ENCODE data around the gene TBC1D14. TPM values are rescaled to one million over a fixed set of nuclear protein-coding genes. Genes with fewer than 3 reads are reported as not detected.

TBC1D14 gene
- total and polyA plus RNA-seq, 9 of the 15 experiments (the other 6 are each of a cell fraction or from before 2014, with no cell fraction given): 2.1 to 59.6 (median 44.8) TPM

GRCh38 chr4:7021930-7022664 is 112.5 kb downstream of the TBC1D14 start:
- ChIA-PET CTCF (ENCODE audit: low intra/inter-chr PET ratio) (no interaction called here), POLR2A (interaction anchor here (0.6 to 1.0 kb wide), 3 partner anchors 13 to 23 kb away, joined by 3 to 4 read pairs (median 4); partner anchors contain the start of gene TADA2B)
- Histone ChIP-seq H3K27me3 (ENCODE audit: control insufficient read depth in 2 of 2, insufficient read depth in 2 of 2, low read length in 2 of 2) (no peaks in the 10 kb centered on the region), H3K4me3 (no peak overlapping the region), H3K4me2 (ENCODE audit: insufficient read depth, low read length) (no peak overlapping the region), H3K79me2 (ENCODE audit: control insufficient read depth, insufficient read depth, low read length) (0 out of 3 replicates have a peak, but pooled peaks cover 3% of the 10 kb centered on the region), H3K36me3 (ENCODE audit: control insufficient read depth, insufficient read depth, low read length) (peaks cover 95% of the 10 kb centered on the region), H3K4me1 (replicated peaks in 1 of 2; ENCODE audit: control insufficient read depth in 2 of 2, insufficient read depth in 2 of 2, low read length in 2 of 2) (peaks cover 4 to 14% of the 10 kb centered on the region in 2 experiments; a peak in 3 of 5 replicates), H3K27ac (ENCODE audit: extremely low read depth, low read depth, low read length) (no peak overlapping the region), H2AFZ (ENCODE audit: low read depth, low read length) (no peak overlapping the region), H4K20me1 (replicated peaks; ENCODE audit: control insufficient read depth, insufficient read depth, low read length) (peaks cover 3% of the 10 kb centered on the region; the same call in 1 of the 2 replicates), H3K9ac (ENCODE audit: insufficient read depth in 1 of 2, low read depth in 2 of 2, low read length in 2 of 2) (peak overlapping the region in 1 of 2 experiments; percentile 48; a peak in 1 of 4 replicates), H3K9me3 (replicated peaks; ENCODE audit: control insufficient read depth, insufficient read depth, low read depth, low read length) (no peaks in the 10 kb centered on the region), H3K9me1 (ENCODE audit: control insufficient read depth, insufficient read depth, low read length) (peaks cover 5% of the 10 kb centered on the region)
- ATAC-seq: no peak
- DNase-seq (ENCODE audit: extremely low read depth in 1 of 4, low spot score in 3 of 4): no peak
- no peak for FAIRE-seq
- 86% methylated on average over 11 of the region's 13 CpGs for WGBS (ENCODE audit: insufficient coverage, low coverage, missing lambda C conversion rate)
- BruUV-seq (replicated peaks): no TSS peak
- intact Hi-C loops (cut with micrococcal nuclease): no loop called here
- TF ChIP-seq XRCC5 (IDR thresholded peaks at IDR 0.05; ENCODE audit: low read depth, low read length) (no peak), BMI1 (IDR thresholded peaks at IDR 0.05; ENCODE audit: low read length) (no peak), POLR2G (IDR thresholded peaks at IDR 0.05; ENCODE audit: low read depth, low read length) (0 out of 2 replicates have a peak, but pooled peaks have one; percentile 17)
- in situ Hi-C loops (cut with MboI): no loop called here

DNA sequence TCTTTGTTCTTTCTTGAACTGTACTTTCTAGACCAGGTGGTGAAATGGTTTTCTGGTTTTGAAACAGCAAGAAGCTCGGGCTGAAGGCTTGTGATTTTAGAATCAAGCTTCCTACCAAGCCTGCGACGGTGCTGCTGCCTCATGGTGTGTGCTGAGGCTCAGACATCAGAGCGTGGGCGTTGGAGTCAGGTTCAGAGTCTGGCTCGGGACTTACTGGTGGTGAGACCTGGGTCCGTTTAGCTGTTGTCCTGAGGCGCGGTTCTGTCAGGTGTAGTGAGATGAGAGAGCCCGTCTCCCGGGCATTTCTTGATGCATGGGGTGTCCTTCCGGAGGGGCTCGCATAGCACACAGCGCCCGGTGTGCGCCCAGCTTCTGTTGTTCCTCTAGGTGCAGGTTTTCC is 113.9 kb downstream of the TBC1D14 start:
- ATAC-seq: no peak
- Histone ChIP-seq H3K4me1 (replicated peaks in 1 of 2; ENCODE audit: control insufficient read depth in 2 of 2, insufficient read depth in 2 of 2, low read length in 2 of 2) (peaks cover 4 to 12% of the 10 kb centered on the region in 2 experiments; a peak in 3 of 5 replicates), H3K9ac (ENCODE audit: insufficient read depth in 1 of 2, low read depth in 2 of 2, low read length in 2 of 2) (no peak overlapping the region), H3K27me3 (ENCODE audit: control insufficient read depth in 2 of 2, insufficient read depth in 2 of 2, low read length in 2 of 2) (no peaks in the 10 kb centered on the region), H4K20me1 (replicated peaks; ENCODE audit: control insufficient read depth, insufficient read depth, low read length) (peaks cover 3% of the 10 kb centered on the region; the same call in 1 of the 2 replicates), H3K79me2 (ENCODE audit: control insufficient read depth, insufficient read depth, low read length) (0 out of 3 replicates have a peak, but pooled peaks cover 3% of the 10 kb centered on the region), H3K4me3 (no peak overlapping the region), H2AFZ (ENCODE audit: low read depth, low read length) (no peak overlapping the region), H3K9me1 (ENCODE audit: control insufficient read depth, insufficient read depth, low read length) (peaks cover 2% of the 10 kb centered on the region), H3K9me3 (replicated peaks; ENCODE audit: control insufficient read depth, insufficient read depth, low read depth, low read length) (no peaks in the 10 kb centered on the region), H3K27ac (ENCODE audit: extremely low read depth, low read depth, low read length) (no peak overlapping the region), H3K4me2 (ENCODE audit: insufficient read depth, low read length) (no peak overlapping the region), H3K36me3 (ENCODE audit: control insufficient read depth, insufficient read depth, low read length) (peaks cover 93% of the 10 kb centered on the region)
- DNase-seq (ENCODE audit: extremely low read depth in 1 of 4, low spot score in 3 of 4): no peak
- in situ Hi-C loops (cut with MboI) (no loop called here), intact Hi-C loops (cut with micrococcal nuclease) (no loop called here)
- POLR2A ChIA-PET: no interaction called here
- no peak for FAIRE-seq
- 92% methylated on average over 15 of the region's 16 CpGs for WGBS (ENCODE audit: insufficient coverage, low coverage, missing lambda C conversion rate)
- no peak for TF ChIP-seq CEBPG (CRISPR knock-in tag; IDR thresholded peaks at IDR 0.05)
- TF ChIP-seq CEBPG (tag; conservative IDR thresholded peaks at IDR 0.05 in 1 of 2, IDR thresholded peaks at IDR 0.05 in 1 of 2): no peak
- TF ChIP-seq, protein P1, sequence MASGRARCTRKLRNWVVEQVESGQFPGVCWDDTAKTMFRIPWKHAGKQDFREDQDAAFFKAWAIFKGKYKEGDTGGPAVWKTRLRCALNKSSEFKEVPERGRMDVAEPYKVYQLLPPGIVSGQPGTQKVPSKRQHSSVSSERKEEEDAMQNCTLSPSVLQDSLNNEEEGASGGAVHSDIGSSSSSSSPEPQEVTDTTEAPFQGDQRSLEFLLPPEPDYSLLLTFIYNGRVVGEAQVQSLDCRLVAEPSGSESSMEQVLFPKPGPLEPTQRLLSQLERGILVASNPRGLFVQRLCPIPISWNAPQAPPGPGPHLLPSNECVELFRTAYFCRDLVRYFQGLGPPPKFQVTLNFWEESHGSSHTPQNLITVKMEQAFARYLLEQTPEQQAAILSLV (tag; IDR thresholded peaks at IDR 0.05): no peak
- TF ChIP-seq PRPF4 (IDR thresholded peaks at IDR 0.05; ENCODE audit: insufficient read depth, low read depth, low read length, poor library complexity, severe bottlenecking): no peak
- no peak for TF ChIP-seq ETV5 (CRISPR knock-in tag; IDR thresholded peaks at IDR 0.05; ENCODE audit: low read depth)
- peak; percentile 42 for TF ChIP-seq RBM22 (IDR thresholded peaks at IDR 0.05; ENCODE audit: low read depth, low read length, poor library complexity, severe bottlenecking)
- TF ChIP-seq HSF4 (CRISPR knock-in tag; IDR thresholded peaks at IDR 0.05; ENCODE audit: borderline replicate concordance): no peak
- TF ChIP-seq GTF2E2 (tag; IDR thresholded peaks at IDR 0.05): no peak
- no peak for TF ChIP-seq TAF9B (IDR thresholded peaks at IDR 0.05; ENCODE audit: partially characterized antibody)
- TF ChIP-seq ZNF583 (CRISPR knock-in tag; IDR thresholded peaks at IDR 0.05): no peak
- CTCF ChIA-PET (ENCODE audit: low intra/inter-chr PET ratio): no interaction called here
- no TSS peak for BruUV-seq (replicated peaks)

Measured in K562 (cell line).